Panc1 (cell line): ENCODE results near the gene LTB.
A peak's percentile ranks its signal among the peaks of the same experiment; 100 is the strongest.

Experiments used
- CTCF ChIP-seq: fragments of 450-650 bp; IDR thresholded peaks from 2 replicates; pipeline ENCODE4 v1.5.1; 2017; ENCODE audit warnings: mild to moderate bottlenecking
- POLR2AphosphoS5 ChIP-seq: IDR thresholded peaks from 2 replicates; pipeline ENCODE4 v1.6.1; 2012; ENCODE audit warnings: mild to moderate bottlenecking, low read depth, low read length, moderate library complexity
- TCF7L2 ChIP-seq: IDR thresholded peaks from 2 replicates; pipeline ENCODE4 v1.6.1; 2011; ENCODE audit warnings: mild to moderate bottlenecking, low read depth, low read length, inconsistent platforms

DNA sequence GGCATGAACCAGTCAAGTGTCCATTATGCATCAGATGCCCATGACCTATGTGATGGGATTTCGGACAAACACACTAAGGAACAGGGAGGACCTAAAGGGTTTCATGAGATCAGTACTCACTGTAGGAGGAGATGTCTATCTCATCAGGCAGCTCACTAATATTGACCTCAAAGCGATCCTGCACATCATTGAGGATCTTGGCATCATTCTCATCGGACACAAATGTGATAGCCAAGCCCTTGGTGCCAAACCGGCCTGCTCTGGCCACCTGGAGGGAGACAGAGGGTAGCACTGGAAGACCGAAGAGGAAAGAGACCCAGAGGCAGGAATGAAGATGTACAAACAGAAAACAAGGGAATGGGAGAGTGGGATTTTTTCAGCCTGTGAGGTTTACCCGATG lies 51.6 kb downstream of the LTB start:
- peak; percentile 27; the same call in 1 of the 2 replicates for TF ChIP-seq POLR2AphosphoS5
- no peak for TF ChIP-seq CTCF
- TF ChIP-seq TCF7L2, result no peak
